Stimulated activated CD8-positive, alpha-beta memory T cell treated with anti-CD3 and anti-CD28 coated beads, Interleukin-12 subunit alpha, Interleukin-12 subunit beta, amount 100 ng/mL, for 24 hours (primary cell): ENCODE measurements around the gene NCKAP5.
"Not testable (repeated sequence)": the region's sequence is repeated elsewhere in the genome, so short reads cannot be mapped to it uniquely, and the experiment has no call there.

Source experiments
- DNase-seq: peaks from one replicate; pipeline ENCODE4 v3.0.0-alpha.2; 2020; ENCODE audit errors: extremely low read depth

NCKAP5 gene

DNA sequence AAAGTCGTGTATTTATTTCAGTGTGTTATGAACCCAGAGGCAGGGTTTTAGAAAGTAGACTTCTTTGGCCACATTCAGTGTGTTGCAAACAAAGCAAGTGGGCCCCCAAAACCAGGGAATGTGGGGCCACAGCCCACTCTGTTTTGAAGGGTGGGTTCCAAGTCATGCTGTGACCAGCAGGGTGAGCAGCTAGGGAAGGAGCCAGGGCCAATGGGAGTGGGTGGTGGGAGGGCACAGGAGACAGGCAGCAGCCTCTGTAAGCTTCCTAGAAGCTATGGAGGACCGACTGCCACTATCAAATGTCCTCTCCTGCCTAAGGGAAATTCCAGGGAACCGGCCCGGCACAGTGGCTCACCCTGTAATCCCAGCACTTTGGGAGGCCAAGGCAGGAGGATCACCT, 847.9 kb downstream of the NCKAP5 start:
- no peak for DNase-seq

DNA sequence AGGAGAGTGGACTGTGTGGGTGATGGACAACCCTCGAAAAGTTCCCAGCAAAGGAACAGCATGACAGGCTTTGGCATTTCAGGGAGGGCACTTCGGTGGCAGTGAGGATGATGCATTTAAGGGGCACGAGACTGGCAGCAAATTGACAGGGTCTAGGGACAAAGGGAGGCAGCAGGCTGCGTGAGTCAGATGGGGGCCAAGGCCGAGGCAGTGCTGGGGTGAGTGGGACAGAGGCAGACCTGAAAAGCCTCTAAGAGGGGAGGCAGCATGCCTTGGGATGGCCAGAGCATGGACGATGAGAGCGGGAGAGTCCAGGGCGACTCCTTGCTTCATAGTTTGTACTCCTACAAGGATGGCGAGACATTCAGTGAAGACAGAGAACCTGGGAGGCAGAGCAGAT, 848.8 kb downstream of the NCKAP5 start:
- no peak for DNase-seq

DNA sequence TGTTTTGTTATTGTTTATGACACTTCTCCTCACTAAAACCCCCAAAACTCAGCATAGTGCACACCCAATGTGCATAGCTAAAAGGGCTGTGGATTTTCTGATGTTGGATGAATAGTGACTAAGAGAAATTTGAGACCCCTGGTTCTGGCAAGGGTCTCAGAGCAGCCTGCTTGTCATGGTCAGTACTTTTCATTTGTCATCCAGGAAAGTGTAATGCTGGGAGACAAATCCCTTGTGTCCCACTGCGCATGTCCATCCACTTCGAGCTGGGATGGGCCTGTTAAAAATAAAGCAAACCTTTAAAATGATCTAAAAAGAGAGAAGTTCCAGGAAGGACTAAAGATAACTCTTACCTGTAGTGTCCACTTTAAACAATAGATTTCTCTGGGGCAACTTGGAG, 851.3 kb downstream of the NCKAP5 start:
- no peak for DNase-seq

DNA sequence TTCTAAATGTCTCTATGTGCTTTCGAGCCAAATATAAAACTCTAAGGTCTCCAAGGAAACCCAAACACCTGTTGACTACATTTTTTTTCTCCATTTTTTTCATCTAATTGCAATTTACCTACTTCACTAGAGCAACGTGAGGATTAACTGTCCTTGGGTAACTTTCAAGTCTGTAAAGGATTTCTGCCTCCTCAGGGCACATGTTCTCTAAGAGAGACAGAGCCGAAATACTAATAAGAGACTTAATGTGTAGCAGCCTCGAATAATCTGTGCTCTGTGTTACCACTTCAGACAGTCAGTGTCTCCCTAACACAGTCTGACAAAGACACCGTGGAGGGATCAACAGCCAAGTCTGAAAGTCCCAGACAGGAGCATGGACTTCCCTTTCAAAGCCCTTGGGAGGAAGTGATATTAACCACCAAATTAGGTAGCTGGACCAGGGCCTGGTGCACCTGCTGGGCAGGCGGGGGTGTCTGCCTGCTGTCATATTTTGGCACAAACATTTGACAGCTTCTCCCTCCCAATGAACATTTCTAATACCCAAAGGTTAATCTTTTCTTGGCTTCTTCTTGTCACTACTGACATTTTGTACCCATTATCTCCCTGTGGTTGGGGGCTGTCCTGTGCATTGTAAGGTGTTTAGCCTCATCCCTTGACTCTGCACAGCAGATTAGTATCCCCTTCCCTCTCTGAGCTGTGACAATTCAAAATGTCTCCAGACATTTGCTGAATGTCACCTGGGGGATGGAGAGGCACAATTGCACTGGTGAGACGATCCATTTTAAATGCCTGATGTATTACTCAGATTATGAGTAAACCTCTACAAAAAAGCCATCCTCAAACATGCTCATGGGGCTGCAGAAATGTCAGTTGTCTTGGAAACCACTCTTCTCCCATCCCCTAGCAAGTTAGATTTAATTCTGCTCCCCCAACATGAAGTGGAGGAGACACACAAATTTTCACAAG, 852.6 kb downstream of the NCKAP5 start:
- no peak for DNase-seq

DNA sequence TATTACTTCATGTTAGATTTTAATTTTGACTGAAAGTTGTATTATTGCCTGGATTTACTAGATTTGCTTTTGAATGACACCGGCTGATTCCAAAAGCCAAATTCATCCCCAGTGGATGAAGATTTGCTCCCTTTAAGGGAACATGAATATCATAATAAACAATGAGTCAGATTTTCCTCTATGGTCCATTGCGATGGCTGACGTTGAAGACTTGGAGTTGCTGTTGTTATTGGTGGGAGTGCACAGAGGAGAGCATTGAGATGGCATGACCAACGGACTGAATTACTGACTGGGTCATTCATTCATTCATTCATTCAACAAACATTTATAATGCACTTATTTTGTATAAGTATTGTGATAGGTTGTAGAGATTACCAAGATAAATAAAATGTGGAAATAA, 864.9 kb downstream of the NCKAP5 start:
- DNase-seq = no peak

DNA sequence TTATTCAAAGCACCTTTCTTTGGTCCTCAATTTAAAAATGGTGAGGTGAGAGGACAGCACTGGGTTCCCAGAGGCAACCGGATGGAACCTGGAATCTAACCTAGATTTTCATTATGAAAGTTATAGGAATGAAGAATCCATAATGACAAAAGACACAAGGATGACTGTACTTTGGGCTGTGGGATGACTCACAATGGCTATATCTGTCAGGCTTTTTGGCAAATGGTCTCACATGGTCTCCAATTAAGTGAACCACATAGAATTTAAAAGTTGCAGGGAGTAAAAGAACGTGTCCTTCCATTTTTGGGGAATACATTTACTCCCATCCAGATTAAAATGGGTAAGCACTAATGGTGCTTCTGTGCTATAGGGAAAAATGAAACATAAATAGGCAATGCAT, 866.5 kb downstream of the NCKAP5 start:
- DNase-seq = no peak

GRCh38 chr2:132699802-132700201, 868.5 kb downstream of the NCKAP5 start:
- not testable (repeated sequence) for DNase-seq

GRCh38 chr2:132698347-132698746, 869.9 kb downstream of the NCKAP5 start:
- not testable (repeated sequence) for DNase-seq

- no peak for DNase-seq
These were observed 870.6 kb downstream of the NCKAP5 start for GRCh38 chr2:132697556-132698205.

- DNase-seq = no peak
These were observed 875.4 kb downstream of the NCKAP5 start for GRCh38 chr2:132692816-132693215.

GRCh38 chr2:132691556-132691955, 876.7 kb downstream of the NCKAP5 start:
- no peak for DNase-seq

DNA sequence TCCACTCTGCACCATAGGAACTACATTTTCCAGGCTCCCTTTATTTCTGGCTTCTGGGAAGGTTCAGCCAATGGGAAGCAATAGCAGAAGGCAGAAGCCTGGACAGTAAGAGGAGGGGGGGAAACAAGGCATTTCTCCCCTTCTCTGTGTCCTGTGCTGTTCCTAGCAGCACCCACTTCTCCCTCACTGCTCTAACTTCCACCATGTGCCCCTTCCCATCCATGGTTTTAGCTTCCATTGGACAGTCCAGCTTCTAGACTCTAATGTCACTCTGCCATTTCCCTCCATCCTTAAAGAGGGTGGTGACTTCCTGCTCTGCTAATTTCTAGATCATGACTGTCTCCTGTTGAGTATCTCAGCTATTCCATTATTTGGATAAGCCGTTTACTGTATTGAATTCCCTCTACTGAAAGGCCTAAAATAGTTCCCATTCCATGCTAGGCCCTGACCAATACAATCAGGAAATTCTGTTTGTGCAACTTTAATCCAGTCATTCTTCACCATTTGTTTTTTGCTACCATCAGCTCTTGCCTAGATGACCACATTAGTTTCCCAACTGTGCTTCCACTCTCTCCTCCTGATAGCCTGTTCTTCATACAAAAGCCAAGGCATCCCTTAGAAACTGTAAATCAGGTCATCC, 877.5 kb downstream of the NCKAP5 start:
- no peak for DNase-seq

GRCh38 chr2:132681766-132682165, 886.5 kb downstream of the NCKAP5 start:
- no peak for DNase-seq

- DNase-seq = no peak
These were observed 887.7 kb downstream of the NCKAP5 start for GRCh38 chr2:132680544-132680943.

GRCh38 chr2:132678483-132678882, 889.8 kb downstream of the NCKAP5 start:
- no peak for DNase-seq

DNA sequence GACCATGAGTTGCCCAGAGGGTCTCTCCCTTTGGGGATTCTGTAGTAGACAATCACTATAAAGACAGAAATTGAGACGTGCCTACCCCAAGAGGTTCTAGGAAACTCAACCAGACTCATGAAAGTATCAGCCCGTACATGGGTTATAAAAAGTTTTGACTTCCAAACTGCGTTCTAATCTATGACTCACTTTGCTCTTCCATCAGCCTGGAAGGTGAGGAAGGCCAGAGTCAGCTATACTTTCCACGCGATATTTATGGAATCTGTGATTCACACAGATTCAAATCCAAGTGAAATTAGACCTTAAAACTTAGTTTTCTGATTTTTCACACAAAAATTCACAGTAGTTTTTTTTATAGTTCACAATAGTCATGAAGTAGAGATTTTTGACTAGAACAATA, 890.6 kb downstream of the NCKAP5 start:
- no peak for DNase-seq

GRCh38 chr2:132676999-132677398, 891.3 kb downstream of the NCKAP5 start:
- no peak for DNase-seq

- DNase-seq = no peak
These were observed 897.0 kb downstream of the NCKAP5 start for GRCh38 chr2:132671151-132671835.

DNA sequence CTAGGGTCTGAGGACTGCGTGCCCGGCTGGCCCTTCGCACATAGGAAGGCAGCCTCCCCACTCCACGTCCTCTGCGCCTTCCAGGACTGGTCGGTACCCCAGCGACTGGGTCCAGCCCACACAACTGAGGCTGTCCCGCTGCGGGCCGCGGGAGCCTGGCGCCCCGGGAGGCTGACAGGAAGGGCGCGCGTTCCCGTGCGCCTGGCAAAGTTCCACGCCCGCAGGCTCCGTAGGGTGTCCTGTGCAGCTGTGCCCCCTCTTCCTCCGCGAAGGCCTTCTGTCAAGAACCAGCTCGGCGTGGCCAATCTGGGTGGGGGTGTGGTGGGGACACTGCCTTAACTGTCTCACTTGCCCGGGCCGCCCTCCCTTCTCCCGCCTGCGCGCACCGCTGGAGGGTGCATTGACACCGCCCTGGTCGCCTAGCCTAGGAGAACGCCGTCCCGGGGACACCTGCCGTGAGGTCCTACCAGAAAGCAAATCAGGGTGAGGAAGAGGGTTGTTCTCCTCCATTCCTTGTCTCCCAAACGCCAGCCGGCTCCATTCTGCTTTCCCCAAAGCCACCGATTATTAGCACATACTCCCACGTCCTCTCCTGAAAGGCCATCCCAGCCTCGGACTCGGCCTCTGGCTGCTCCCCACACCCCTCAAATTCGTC, 897.6 kb downstream of the NCKAP5 start:
- no peak for DNase-seq

- DNase-seq = no peak
These were observed 898.3 kb downstream of the NCKAP5 start, which contains the start of gene LYPD1 for GRCh38 chr2:132669908-132670495. Gene LYPD1 (minus strand): TSS chr2:132670205. CDS start chr2:132669932, 273 bp downstream.
